ENCODE measurements around the gene MDM4. TPM values are rescaled to one million over a fixed set of nuclear protein-coding genes. Genes with fewer than 3 reads are reported as not detected.

The MDM4 gene
- total RNA-seq, 1 experiment from 2014 or later: 49.6 TPM

DNA sequence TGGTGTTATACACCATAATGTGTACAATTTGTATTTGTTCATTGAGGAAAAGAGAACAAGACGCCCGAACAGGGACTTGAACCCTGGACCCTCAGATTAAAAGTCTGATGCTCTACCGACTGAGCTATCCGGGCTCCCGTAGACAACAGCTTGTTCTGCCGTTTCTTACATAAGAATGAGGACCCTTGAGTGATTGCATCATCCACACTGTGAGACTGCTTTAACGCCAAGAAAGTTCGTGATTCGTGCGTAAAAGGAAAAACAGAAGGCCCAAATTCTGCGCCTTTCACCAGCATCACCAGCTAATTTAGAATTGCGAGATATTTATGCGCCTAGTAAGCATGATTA lies 9.3 kb upstream of the MDM4 start:
- H3K4me1 Mint-ChIP-seq: peaks cover 10% of the 10 kb centered on the region in 2 experiments
- peak overlapping the region; percentile 98 for H3K9ac ChIP-seq (ENCODE audit: extremely low read depth, insufficient read length, low read length)
- H3K36me3 Mint-ChIP-seq (ENCODE audit: insufficient read depth in 1 of 3, low read depth in 3 of 3): peaks cover 0 to 2% (median 0%) of the 10 kb centered on the region in 3 experiments; a peak in 1 of 7 replicates

More for the DNA sequence above, 9.3 kb upstream of the MDM4 start:
- WGBS (ENCODE audit: extremely low coverage, insufficient read length, low lambda C conversion rate): no CpG with 5 or more reads among the region's 13 CpGs
- Mint-ChIP-seq H3K27ac (peak overlapping the region; percentile 92 to 99 (median 99)), H3K4me3 (peak overlapping the region; percentile 94), H3K9me3 (peaks cover 5% of the 10 kb centered on the region in 2 experiments; a peak in 3 of 5 replicates), H3K27me3 (ENCODE audit: low read depth) (peaks cover 3% of the 10 kb centered on the region; the same call in 1 of the 2 replicates)
- H4K20me1 ChIP-seq (ENCODE audit: control insufficient read depth, insufficient read depth, insufficient read length): no peaks in the 10 kb centered on the region
- no peaks in the 10 kb centered on the region for H3K79me2 ChIP-seq (ENCODE audit: insufficient read depth, low read length)
- DNase-seq: peak; percentile 85
- H2BK20ac ChIP-seq (ENCODE audit: low read depth, low read length, poor library complexity, severe bottlenecking): no peak overlapping the region
- H3K18ac ChIP-seq (ENCODE audit: insufficient read length, low read depth, low read length): peak overlapping the region; percentile 74
- no peak overlapping the region for H3K23ac ChIP-seq (ENCODE audit: insufficient read length, low read depth, low read length)
- H2BK15ac ChIP-seq (ENCODE audit: low read depth, low read length): no peak overlapping the region
- no peak overlapping the region; the same call in 1 of the 2 replicates for H3K4ac ChIP-seq (ENCODE audit: low read depth, low read length)
- H3K9me3 ChIP-seq (ENCODE audit: control insufficient read depth, low read depth, low read length): no peaks in the 10 kb centered on the region
- H3K27ac ChIP-seq (ENCODE audit: insufficient read length, low read depth, low read length): peak overlapping the region; percentile 75
- H2BK12ac ChIP-seq (ENCODE audit: insufficient read length, low read depth, low read length): no peak overlapping the region
- no peak overlapping the region for H2BK120ac ChIP-seq (ENCODE audit: low read depth, low read length, poor library complexity, severe bottlenecking)
- H4K91ac ChIP-seq (ENCODE audit: insufficient read length, low read depth, low read length): no peak overlapping the region
- H3K56ac ChIP-seq (ENCODE audit: insufficient read length, low read depth, low read length): no peak overlapping the region
- H3K23me2 ChIP-seq (ENCODE audit: insufficient read length, low read depth, low read length, poor library complexity, severe bottlenecking): no peaks in the 10 kb centered on the region
- no peak overlapping the region for H4K5ac ChIP-seq (ENCODE audit: insufficient read length, low read depth, low read length)
- no peaks in the 10 kb centered on the region for H3K79me1 ChIP-seq (ENCODE audit: insufficient read depth, low read depth, low read length, poor library complexity, severe bottlenecking)
- H3K14ac ChIP-seq (ENCODE audit: insufficient read depth, low read length): no peak overlapping the region
- H4K8ac ChIP-seq (replicated peaks; ENCODE audit: insufficient read length, low read depth, low read length): no peak overlapping the region
- TF ChIP-seq, protein P1, sequence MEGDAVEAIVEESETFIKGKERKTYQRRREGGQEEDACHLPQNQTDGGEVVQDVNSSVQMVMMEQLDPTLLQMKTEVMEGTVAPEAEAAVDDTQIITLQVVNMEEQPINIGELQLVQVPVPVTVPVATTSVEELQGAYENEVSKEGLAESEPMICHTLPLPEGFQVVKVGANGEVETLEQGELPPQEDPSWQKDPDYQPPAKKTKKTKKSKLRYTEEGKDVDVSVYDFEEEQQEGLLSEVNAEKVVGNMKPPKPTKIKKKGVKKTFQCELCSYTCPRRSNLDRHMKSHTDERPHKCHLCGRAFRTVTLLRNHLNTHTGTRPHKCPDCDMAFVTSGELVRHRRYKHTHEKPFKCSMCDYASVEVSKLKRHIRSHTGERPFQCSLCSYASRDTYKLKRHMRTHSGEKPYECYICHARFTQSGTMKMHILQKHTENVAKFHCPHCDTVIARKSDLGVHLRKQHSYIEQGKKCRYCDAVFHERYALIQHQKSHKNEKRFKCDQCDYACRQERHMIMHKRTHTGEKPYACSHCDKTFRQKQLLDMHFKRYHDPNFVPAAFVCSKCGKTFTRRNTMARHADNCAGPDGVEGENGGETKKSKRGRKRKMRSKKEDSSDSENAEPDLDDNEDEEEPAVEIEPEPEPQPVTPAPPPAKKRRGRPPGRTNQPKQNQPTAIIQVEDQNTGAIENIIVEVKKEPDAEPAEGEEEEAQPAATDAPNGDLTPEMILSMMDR (conservative IDR thresholded peaks at IDR 0.05): no peak
- no peaks in the 10 kb centered on the region for H3K27me3 ChIP-seq (ENCODE audit: insufficient read depth, low read length)
- no peak overlapping the region for H2AK5ac ChIP-seq (ENCODE audit: insufficient read length, low read length)
- H3K4me2 ChIP-seq (ENCODE audit: insufficient read depth, insufficient read length, low read length): peak overlapping the region; percentile 65
- H2BK5ac ChIP-seq (ENCODE audit: insufficient read length, low read length): no peak overlapping the region
- no peaks in the 10 kb centered on the region for H3K4me1 ChIP-seq (ENCODE audit: insufficient read depth, low read length)
- no peak overlapping the region for H2AFZ ChIP-seq (ENCODE audit: low read length)
- H3T11ph ChIP-seq (ENCODE audit: low read length): peak overlapping the region; percentile 94

Measured in H9 (cell line).